Panc1 (cell line): ENCODE results near the gene NRP2.

Experiments
- CTCF ChIP-seq: fragments of 450-650 bp; IDR thresholded peaks from 2 replicates; pipeline ENCODE4 v1.5.1; 2017; ENCODE audit warnings: mild to moderate bottlenecking
- POLR2AphosphoS5 ChIP-seq: IDR thresholded peaks from 2 replicates; pipeline ENCODE4 v1.6.1; 2012; ENCODE audit warnings: mild to moderate bottlenecking, low read depth, low read length, moderate library complexity

- TF ChIP-seq CTCF (no peak), POLR2AphosphoS5 (no peak)
These were observed 2.8 kb upstream of the NRP2 start for GRCh38 chr2:205679410-205680009.
